ENCODE data around the gene LTBP4.
"Not testable (repeated sequence)": the region's sequence is repeated elsewhere in the genome, so short reads cannot be mapped to it uniquely, and the experiment has no call there.

Gene LTBP4

DNA sequence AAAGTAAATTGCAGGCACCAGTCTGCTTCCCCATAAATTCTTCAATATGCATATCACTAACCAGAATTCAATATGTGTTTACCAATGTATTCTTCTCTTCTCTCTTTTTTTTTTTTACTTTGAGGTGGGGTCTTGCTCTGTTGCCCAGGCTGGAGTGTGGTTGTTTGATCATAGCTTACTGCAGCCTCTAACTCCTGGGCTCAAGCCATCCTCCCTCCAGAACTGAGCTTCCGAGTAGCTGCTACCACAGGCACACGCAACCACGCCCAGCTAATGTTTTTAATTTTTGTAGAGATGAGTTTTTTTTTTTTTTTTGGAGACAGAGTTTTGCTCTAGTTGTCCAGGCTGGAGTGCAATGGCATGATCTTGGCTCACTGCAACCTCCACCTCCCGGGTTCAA lies 16.8 kb downstream of the LTBP4 start:
- no peaks in the 10 kb centered on the region for H3K9me3 ChIP-seq (ENCODE audit: control insufficient read depth, low read length)
- H3K36me3 ChIP-seq (ENCODE audit: control insufficient read depth, insufficient read depth, low read length) = peaks cover 20% of the 10 kb centered on the region
- no peak overlapping the region for H3K4me3 ChIP-seq (ENCODE audit: insufficient read depth, low read depth, low read length, poor library complexity, severe bottlenecking)
- no peak for DNase-seq
- no peak overlapping the region for H3K27ac ChIP-seq (ENCODE audit: insufficient read depth, low read length, poor library complexity, severe bottlenecking)
- no peaks in the 10 kb centered on the region for H3K27me3 ChIP-seq (replicated peaks; ENCODE audit: control insufficient read depth, insufficient read depth, low read length, poor library complexity, severe bottlenecking)
- peaks cover 21% of the 10 kb centered on the region for H3K4me1 ChIP-seq (ENCODE audit: control insufficient read depth, insufficient read depth, low read length, poor library complexity, severe bottlenecking)

DNA sequence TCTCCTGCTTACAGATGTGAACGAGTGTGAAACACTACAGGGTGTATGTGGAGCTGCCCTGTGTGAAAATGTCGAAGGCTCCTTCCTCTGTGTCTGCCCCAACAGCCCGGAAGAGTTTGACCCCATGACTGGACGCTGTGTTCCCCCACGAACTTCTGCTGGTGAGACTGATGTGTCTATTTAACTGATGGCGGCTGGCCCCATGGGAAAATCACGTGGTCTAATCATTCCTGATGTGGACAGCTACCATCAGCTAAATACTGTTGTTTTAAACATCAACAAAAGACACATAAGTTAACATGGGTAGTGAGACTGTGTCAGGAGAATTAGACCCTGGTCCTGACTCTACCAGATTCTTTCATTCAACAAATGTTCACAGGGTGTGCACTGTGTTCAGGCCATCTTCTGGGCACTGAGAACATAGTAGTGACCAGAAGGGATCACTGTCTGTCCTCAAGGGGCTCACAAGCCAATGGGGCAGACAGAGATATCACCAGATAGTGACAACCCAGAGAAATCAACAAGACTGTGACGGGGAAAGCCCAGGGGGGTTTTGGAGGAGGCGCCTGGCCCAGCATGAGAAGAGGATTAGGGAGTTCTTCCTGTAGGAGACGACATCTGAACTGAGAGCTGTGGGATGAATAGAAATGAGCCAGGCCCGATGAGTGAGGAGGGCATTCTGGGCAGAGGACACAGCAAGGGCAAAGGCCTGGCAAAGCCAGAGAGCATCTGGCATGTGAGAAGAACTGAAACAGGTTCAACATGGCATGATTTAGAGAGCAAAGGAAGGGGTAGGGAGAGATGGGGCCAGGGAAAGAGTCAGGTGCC lies 18.4 kb downstream of the LTBP4 start:
- no peak overlapping the region for H3K4me3 ChIP-seq (ENCODE audit: insufficient read depth, low read depth, low read length, poor library complexity, severe bottlenecking)
- H3K4me1 ChIP-seq (ENCODE audit: control insufficient read depth, insufficient read depth, low read length, poor library complexity, severe bottlenecking) = peaks cover 7% of the 10 kb centered on the region
- no peaks in the 10 kb centered on the region for H3K27me3 ChIP-seq (replicated peaks; ENCODE audit: control insufficient read depth, insufficient read depth, low read length, poor library complexity, severe bottlenecking)
- H3K27ac ChIP-seq (ENCODE audit: insufficient read depth, low read length, poor library complexity, severe bottlenecking) = no peak overlapping the region
- peaks cover 29% of the 10 kb centered on the region for H3K36me3 ChIP-seq (ENCODE audit: control insufficient read depth, insufficient read depth, low read length)
- no peak for DNase-seq
- H3K9me3 ChIP-seq (ENCODE audit: control insufficient read depth, low read length) = no peaks in the 10 kb centered on the region

GRCh38 chr19:40620161-40620485 lies 19.0 kb downstream of the LTBP4 start:
- no peak for DNase-seq
- H3K9me3 ChIP-seq (ENCODE audit: control insufficient read depth, low read length) = no peaks in the 10 kb centered on the region
- no peaks in the 10 kb centered on the region for H3K27me3 ChIP-seq (replicated peaks; ENCODE audit: control insufficient read depth, insufficient read depth, low read length, poor library complexity, severe bottlenecking)
- peaks cover 1% of the 10 kb centered on the region for H3K4me1 ChIP-seq (ENCODE audit: control insufficient read depth, insufficient read depth, low read length, poor library complexity, severe bottlenecking)
- H3K4me3 ChIP-seq (ENCODE audit: insufficient read depth, low read depth, low read length, poor library complexity, severe bottlenecking) = no peak overlapping the region
- peaks cover 29% of the 10 kb centered on the region for H3K36me3 ChIP-seq (ENCODE audit: control insufficient read depth, insufficient read depth, low read length)
- H3K27ac ChIP-seq (ENCODE audit: insufficient read depth, low read length, poor library complexity, severe bottlenecking) = no peak overlapping the region

DNA sequence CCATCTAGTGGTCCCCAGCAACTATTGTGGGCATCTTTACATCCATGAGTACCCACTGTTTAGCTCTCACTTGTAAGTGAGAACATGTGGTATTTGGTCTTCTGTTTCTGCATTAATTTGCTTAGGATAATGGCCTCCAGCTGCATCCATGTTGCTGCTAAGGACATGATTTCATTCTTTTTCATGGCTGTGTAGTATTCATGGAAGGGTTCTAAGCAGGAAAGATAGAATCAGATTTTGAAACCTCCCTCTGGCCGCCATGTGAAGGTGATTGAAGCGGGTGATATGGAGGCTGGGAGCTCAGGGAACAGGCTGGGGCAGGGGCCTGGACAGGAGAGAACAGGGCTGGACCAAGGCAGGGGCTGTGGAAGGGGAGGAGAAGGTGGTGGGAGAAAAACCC lies 20.1 kb downstream of the LTBP4 start:
- H3K36me3 ChIP-seq (ENCODE audit: control insufficient read depth, insufficient read depth, low read length) = peaks cover 29% of the 10 kb centered on the region
- no peak for DNase-seq
- no peak overlapping the region for H3K4me3 ChIP-seq (ENCODE audit: insufficient read depth, low read depth, low read length, poor library complexity, severe bottlenecking)
- H3K27me3 ChIP-seq (replicated peaks; ENCODE audit: control insufficient read depth, insufficient read depth, low read length, poor library complexity, severe bottlenecking) = no peaks in the 10 kb centered on the region
- no peaks in the 10 kb centered on the region for H3K4me1 ChIP-seq (ENCODE audit: control insufficient read depth, insufficient read depth, low read length, poor library complexity, severe bottlenecking)
- no peaks in the 10 kb centered on the region for H3K9me3 ChIP-seq (ENCODE audit: control insufficient read depth, low read length)
- H3K27ac ChIP-seq (ENCODE audit: insufficient read depth, low read length, poor library complexity, severe bottlenecking) = no peak overlapping the region

- Histone ChIP-seq H3K27ac (ENCODE audit: insufficient read depth, low read length, poor library complexity, severe bottlenecking) (no peak overlapping the region), H3K27me3 (replicated peaks; ENCODE audit: control insufficient read depth, insufficient read depth, low read length, poor library complexity, severe bottlenecking) (no peaks in the 10 kb centered on the region), H3K9me3 (ENCODE audit: control insufficient read depth, low read length) (no peaks in the 10 kb centered on the region), H3K4me1 (ENCODE audit: control insufficient read depth, insufficient read depth, low read length, poor library complexity, severe bottlenecking) (no peaks in the 10 kb centered on the region), H3K4me3 (ENCODE audit: insufficient read depth, low read depth, low read length, poor library complexity, severe bottlenecking) (no peak overlapping the region), H3K36me3 (ENCODE audit: control insufficient read depth, insufficient read depth, low read length) (peaks cover 29% of the 10 kb centered on the region)
- no peak for DNase-seq
Measured at GRCh38 chr19:40621966-40622772, 21.0 kb downstream of the LTBP4 start.

- Histone ChIP-seq H3K27me3 (replicated peaks; ENCODE audit: control insufficient read depth, insufficient read depth, low read length, poor library complexity, severe bottlenecking) (no peaks in the 10 kb centered on the region), H3K36me3 (ENCODE audit: control insufficient read depth, insufficient read depth, low read length) (peaks cover 29% of the 10 kb centered on the region), H3K27ac (ENCODE audit: insufficient read depth, low read length, poor library complexity, severe bottlenecking) (no peak overlapping the region), H3K9me3 (ENCODE audit: control insufficient read depth, low read length) (no peaks in the 10 kb centered on the region), H3K4me1 (ENCODE audit: control insufficient read depth, insufficient read depth, low read length, poor library complexity, severe bottlenecking) (no peaks in the 10 kb centered on the region), H3K4me3 (ENCODE audit: insufficient read depth, low read depth, low read length, poor library complexity, severe bottlenecking) (no peak overlapping the region)
- DNase-seq = no peak
Measured at GRCh38 chr19:40622773-40623075, 21.6 kb downstream of the LTBP4 start.

- no peak for DNase-seq
- Histone ChIP-seq H3K36me3 (ENCODE audit: control insufficient read depth, insufficient read depth, low read length) (peaks cover 29% of the 10 kb centered on the region), H3K27me3 (replicated peaks; ENCODE audit: control insufficient read depth, insufficient read depth, low read length, poor library complexity, severe bottlenecking) (no peaks in the 10 kb centered on the region), H3K4me3 (ENCODE audit: insufficient read depth, low read depth, low read length, poor library complexity, severe bottlenecking) (no peak overlapping the region), H3K9me3 (ENCODE audit: control insufficient read depth, low read length) (no peaks in the 10 kb centered on the region), H3K4me1 (ENCODE audit: control insufficient read depth, insufficient read depth, low read length, poor library complexity, severe bottlenecking) (no peaks in the 10 kb centered on the region), H3K27ac (ENCODE audit: insufficient read depth, low read length, poor library complexity, severe bottlenecking) (no peak overlapping the region)
Measured at GRCh38 chr19:40623403-40624251, 22.5 kb downstream of the LTBP4 start.

- DNase-seq; H3K9me3 ChIP-seq (ENCODE audit: control insufficient read depth, low read length): not testable (repeated sequence)
- peaks cover 24% of the 10 kb centered on the region for H3K36me3 ChIP-seq (ENCODE audit: control insufficient read depth, insufficient read depth, low read length)
Measured at GRCh38 chr19:40624369-40625153, 23.4 kb downstream of the LTBP4 start.

GRCh38 chr19:40625406-40626120 lies 24.4 kb downstream of the LTBP4 start:
- peaks cover 20% of the 10 kb centered on the region for H3K36me3 ChIP-seq (ENCODE audit: control insufficient read depth, insufficient read depth, low read length)
- H3K4me3 ChIP-seq (ENCODE audit: insufficient read depth, low read depth, low read length, poor library complexity, severe bottlenecking) = no peak overlapping the region
- no peaks in the 10 kb centered on the region for H3K27me3 ChIP-seq (replicated peaks; ENCODE audit: control insufficient read depth, insufficient read depth, low read length, poor library complexity, severe bottlenecking)
- DNase-seq = no peak
- H3K4me1 ChIP-seq (ENCODE audit: control insufficient read depth, insufficient read depth, low read length, poor library complexity, severe bottlenecking) = no peaks in the 10 kb centered on the region
- no peaks in the 10 kb centered on the region for H3K9me3 ChIP-seq (ENCODE audit: control insufficient read depth, low read length)
- no peak overlapping the region for H3K27ac ChIP-seq (ENCODE audit: insufficient read depth, low read length, poor library complexity, severe bottlenecking)

More at GRCh38 chr19:40624369-40625153, 23.4 kb downstream of the LTBP4 start:
- not testable (repeated sequence) for H3K27ac ChIP-seq (ENCODE audit: insufficient read depth, low read length, poor library complexity, severe bottlenecking); H3K4me1 ChIP-seq (ENCODE audit: control insufficient read depth, insufficient read depth, low read length, poor library complexity, severe bottlenecking); H3K4me3 ChIP-seq (ENCODE audit: insufficient read depth, low read depth, low read length, poor library complexity, severe bottlenecking); H3K27me3 ChIP-seq (replicated peaks; ENCODE audit: control insufficient read depth, insufficient read depth, low read length, poor library complexity, severe bottlenecking)
